Measurements from ENCODE around the gene NAA60.
"Not testable (repeated sequence)": the region's sequence is repeated elsewhere in the genome, so short reads cannot be mapped to it uniquely, and the experiment has no call there.

The NAA60 gene

GRCh38 chr16:3465301-3465700 is 21.8 kb downstream of the NAA60 start:
- DNase-seq, result no peak

- DNase-seq, result no peak
Observed at GRCh38 chr16:3465911-3466584, 22.6 kb downstream of the NAA60 start.

GRCh38 chr16:3467182-3467581 is 23.7 kb downstream of the NAA60 start:
- no peak for DNase-seq

- peak; percentile 49 for DNase-seq
Observed at GRCh38 chr16:3467921-3468320, 24.4 kb downstream of the NAA60 start.

- DNase-seq, result no peak
Observed at GRCh38 chr16:3468501-3468900, 25.0 kb downstream of the NAA60 start.

GRCh38 chr16:3469736-3470135 is 26.3 kb downstream of the NAA60 start:
- DNase-seq, result no peak

- DNase-seq, result no peak
Observed at GRCh38 chr16:3470723-3471122, 27.2 kb downstream of the NAA60 start.

- no peak for DNase-seq
Observed at GRCh38 chr16:3471518-3472176, 28.2 kb downstream of the NAA60 start.

GRCh38 chr16:3472878-3473595 is 29.6 kb downstream of the NAA60 start:
- DNase-seq, result no peak

GRCh38 chr16:3473596-3473943 is 30.1 kb downstream of the NAA60 start:
- DNase-seq, result not testable (repeated sequence)

- DNase-seq, result no peak
Observed at GRCh38 chr16:3474136-3474779, 30.8 kb downstream of the NAA60 start.

- not testable (repeated sequence) for DNase-seq
Observed at GRCh38 chr16:3474870-3475269, 31.4 kb downstream of the NAA60 start.

GRCh38 chr16:3475604-3476375 is 32.3 kb downstream of the NAA60 start:
- no peak for DNase-seq

- DNase-seq, result no peak
Observed at GRCh38 chr16:3476409-3476808, 32.9 kb downstream of the NAA60 start.

GRCh38 chr16:3478242-3478925 is 34.9 kb downstream of the NAA60 start:
- DNase-seq, result no peak

- DNase-seq, result no peak
Observed at GRCh38 chr16:3479654-3480216, 36.3 kb downstream of the NAA60 start.

- no peak for DNase-seq
Observed at GRCh38 chr16:3480901-3481695, 37.6 kb downstream of the NAA60 start.

GRCh38 chr16:3481696-3482658 is 38.5 kb downstream of the NAA60 start:
- DNase-seq, result no peak

GRCh38 chr16:3482659-3483241 is 39.3 kb downstream of the NAA60 start:
- DNase-seq, result no peak
